ENCODE results near the gene ALG1.

DNA sequence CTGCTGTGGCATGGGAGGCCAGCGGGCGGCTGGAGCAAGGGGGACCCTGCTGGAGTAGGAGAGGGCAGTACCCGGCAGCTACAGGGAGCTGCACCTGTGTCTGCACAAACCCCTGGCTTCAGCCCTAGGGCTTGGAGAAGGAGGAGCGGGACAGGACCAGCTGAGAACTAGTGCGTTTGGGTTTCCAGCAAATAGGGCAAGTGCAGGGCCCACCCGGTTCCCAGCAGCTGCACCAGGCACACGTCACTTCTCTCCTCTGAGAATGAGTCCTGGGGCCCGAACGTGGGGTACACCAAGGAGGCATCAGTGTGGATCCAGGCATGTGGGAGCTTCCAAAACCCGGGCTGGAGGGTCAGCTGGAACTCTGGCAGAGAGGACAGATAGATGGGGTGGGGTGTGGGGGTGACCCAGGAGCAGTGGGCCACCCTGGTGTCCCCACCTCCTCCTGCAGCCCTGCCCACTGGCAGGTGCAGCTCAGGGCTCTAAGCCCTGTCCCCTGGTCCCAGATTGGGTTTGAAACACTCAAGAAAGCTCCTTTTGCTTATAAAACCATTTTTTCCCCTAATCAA is 11.5 kb upstream of the ALG1 start:
- TF ChIP-seq, protein P1, sequence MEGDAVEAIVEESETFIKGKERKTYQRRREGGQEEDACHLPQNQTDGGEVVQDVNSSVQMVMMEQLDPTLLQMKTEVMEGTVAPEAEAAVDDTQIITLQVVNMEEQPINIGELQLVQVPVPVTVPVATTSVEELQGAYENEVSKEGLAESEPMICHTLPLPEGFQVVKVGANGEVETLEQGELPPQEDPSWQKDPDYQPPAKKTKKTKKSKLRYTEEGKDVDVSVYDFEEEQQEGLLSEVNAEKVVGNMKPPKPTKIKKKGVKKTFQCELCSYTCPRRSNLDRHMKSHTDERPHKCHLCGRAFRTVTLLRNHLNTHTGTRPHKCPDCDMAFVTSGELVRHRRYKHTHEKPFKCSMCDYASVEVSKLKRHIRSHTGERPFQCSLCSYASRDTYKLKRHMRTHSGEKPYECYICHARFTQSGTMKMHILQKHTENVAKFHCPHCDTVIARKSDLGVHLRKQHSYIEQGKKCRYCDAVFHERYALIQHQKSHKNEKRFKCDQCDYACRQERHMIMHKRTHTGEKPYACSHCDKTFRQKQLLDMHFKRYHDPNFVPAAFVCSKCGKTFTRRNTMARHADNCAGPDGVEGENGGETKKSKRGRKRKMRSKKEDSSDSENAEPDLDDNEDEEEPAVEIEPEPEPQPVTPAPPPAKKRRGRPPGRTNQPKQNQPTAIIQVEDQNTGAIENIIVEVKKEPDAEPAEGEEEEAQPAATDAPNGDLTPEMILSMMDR (IDR thresholded peaks at IDR 0.05) = no peak
- TF ChIP-seq POLR2A (IDR thresholded peaks at IDR 0.05) (no peak), POLR2AphosphoS5 (IDR thresholded peaks at IDR 0.05) (no peak)

All from breast epithelium (tissue), 3 donors.